Measurements from ENCODE around the gene FHOD1.

- TF ChIP-seq CTCF (IDR thresholded peaks at IDR 0.05; ENCODE audit: insufficient read depth, low read length), result no peak
- TF ChIP-seq REST (IDR thresholded peaks at IDR 0.05; ENCODE audit: insufficient replicate concordance, low read depth), result no peak
Observed at GRCh38 chr16:67184453-67184994, 62.8 kb downstream of the FHOD1 start.

Measured in HL-60 (cell line).